GM23338 (cell line): ENCODE results near the gene CMIP. TPM values are rescaled to one million over a fixed set of nuclear protein-coding genes. Genes with fewer than 3 reads are reported as not detected.

Experiments used
- ATAC-seq: fragments of 200-7000 bp; cut with Tn5 transposase; 3 replicates; pipeline ENCODE4 v1.9.1; 2020
- DNase-seq: peaks from one replicate; pipeline ENCODE4 v3.0.0-alpha.2; 2015; ENCODE audit warnings: low spot score
- H2AFZ ChIP-seq: fragments of 200-600 bp; sonication (generic); 2 replicates; pipeline ENCODE4 v1.8.0; 2016; ENCODE audit warnings: antibody characterized with exemption, mild to moderate bottlenecking, moderate library complexity
- H3F3A ChIP-seq: fragments of 200-600 bp; sonication (generic); replicated peaks from 2 replicates; pipeline ENCODE4 v1.8.0; 2017; ENCODE audit warnings: antibody characterized with exemption, mixed run types, low read depth
- H3K27ac ChIP-seq: fragments of 200-600 bp; sonication (generic); 2 replicates; pipeline ENCODE4 v1.6.1; 2016; ENCODE audit warnings: low read depth
- H3K27me3 ChIP-seq: fragments of 200-600 bp; sonication (generic); 2 replicates; pipeline ENCODE4 v1.8.0; 2016; ENCODE audit warnings: mild to moderate bottlenecking, mixed run types, moderate library complexity; ENCODE audit not compliant: insufficient read depth
- H3K36me3 ChIP-seq: fragments of 200-600 bp; sonication (generic); 2 replicates; pipeline ENCODE4 v1.8.0; 2016; ENCODE audit warnings: mild to moderate bottlenecking; ENCODE audit not compliant: insufficient read depth
- H3K4me1 ChIP-seq: fragments of 200-600 bp; sonication (generic); 2 replicates; pipeline ENCODE4 v1.8.0; 2016; ENCODE audit warnings: mild to moderate bottlenecking, moderate library complexity; ENCODE audit not compliant: insufficient read depth
- H3K4me2 ChIP-seq: fragments of 200-600 bp; sonication (generic); 2 replicates; pipeline ENCODE4 v1.7.1; 2017; ENCODE audit warnings: mixed run types
- H3K4me3 ChIP-seq: fragments of 200-600 bp; sonication (generic); 2 replicates; pipeline ENCODE4 v1.6.1; 2016; ENCODE audit warnings: mixed run types
- H3K79me2 ChIP-seq: fragments of 200-600 bp; sonication (generic); replicated peaks from 2 replicates; pipeline ENCODE4 v1.8.0; 2017; ENCODE audit warnings: mild to moderate bottlenecking; ENCODE audit not compliant: insufficient read depth
- H3K9me2 ChIP-seq: fragments of 200-600 bp; sonication (generic); 2 replicates; pipeline ENCODE4 v1.8.0; 2017; ENCODE audit not compliant: insufficient read depth
- H4K20me1 ChIP-seq: fragments of 200-600 bp; sonication (generic); replicated peaks from 2 replicates; pipeline ENCODE4 v1.8.0; 2017; ENCODE audit warnings: mild to moderate bottlenecking; ENCODE audit not compliant: insufficient read depth
- H3K27ac Mint-ChIP-seq: 2 replicates; pipeline ENCODE4 v1.8.0; 2020; ENCODE audit warnings: inconsistent platforms, mild to moderate bottlenecking, moderate library complexity, mixed read lengths
- H3K27me3 Mint-ChIP-seq: 3 replicates; pipeline ENCODE4 v1.8.0; 2022; ENCODE audit warnings: low read depth, mild to moderate bottlenecking, moderate library complexity, mixed read lengths, inconsistent platforms; ENCODE audit not compliant: insufficient read depth, poor library complexity
- H3K36me3 Mint-ChIP-seq: 3 replicates; pipeline ENCODE4 v1.8.0; 2021; ENCODE audit warnings: low read depth, mild to moderate bottlenecking, inconsistent platforms, moderate library complexity, mixed read lengths
- H3K4me1 Mint-ChIP-seq: 3 replicates; pipeline ENCODE4 v1.8.0; 2020; ENCODE audit warnings: mild to moderate bottlenecking, inconsistent platforms, mixed read lengths
- H3K4me3 Mint-ChIP-seq: 3 replicates; pipeline ENCODE4 v1.8.0; 2021; ENCODE audit warnings: moderate library complexity, mild to moderate bottlenecking, inconsistent platforms, mixed read lengths
- H3K9me3 Mint-ChIP-seq: 3 replicates; pipeline ENCODE4 v1.8.0; 2020; ENCODE audit warnings: moderate library complexity, mild to moderate bottlenecking, inconsistent platforms, mixed read lengths
- CREB1 ChIP-seq: fragments of 250-450 bp; sonication (Bioruptor Pico); IDR thresholded peaks from 2 replicates; pipeline ENCODE4 v1.5.0; 2020; ENCODE audit warnings: low read depth, mild to moderate bottlenecking, moderate library complexity
- ETS1 ChIP-seq: IDR thresholded peaks from 2 replicates; pipeline ENCODE4 v1.6.1; 2016; ENCODE audit warnings: antibody characterized with exemption
- EZH2 ChIP-seq: fragments of 200-600 bp; sonication (generic); IDR thresholded peaks from one replicate; pipeline ENCODE4 v1.8.0; 2017; ENCODE audit warnings: antibody characterized with exemption, mild to moderate bottlenecking, low read depth; ENCODE audit not compliant: unreplicated experiment
- EZH2phosphoT487 ChIP-seq: fragments of 200-600 bp; sonication (generic); IDR thresholded peaks from one replicate; pipeline ENCODE4 v1.8.1; 2018; ENCODE audit warnings: antibody characterized with exemption; ENCODE audit not compliant: unreplicated experiment
- JUNB ChIP-seq: IDR thresholded peaks from one replicate; pipeline ENCODE4 v1.6.1; 2016; ENCODE audit warnings: antibody characterized with exemption; ENCODE audit not compliant: unreplicated experiment
- POLR2AphosphoS5 ChIP-seq: IDR thresholded peaks from 2 replicates; pipeline ENCODE4 v1.6.1; 2016; ENCODE audit warnings: antibody characterized with exemption, low read depth
- ZNF114 ChIP-seq: fragments of 250-450 bp; sonication (Bioruptor Pico); IDR thresholded peaks from 2 replicates; pipeline ENCODE4 v1.5.0; 2020; ENCODE audit warnings: mild to moderate bottlenecking, moderate library complexity
- ZNF462 ChIP-seq: fragments of 250-450 bp; sonication (Bioruptor Pico); IDR thresholded peaks from 2 replicates; pipeline ENCODE4 v1.5.0; 2020; ENCODE audit warnings: mild to moderate bottlenecking, moderate library complexity
- polyA plus RNA-seq: library from polyadenylated mRNA; unstranded; fragments of >200 nt; fragmentation: Nextera tagmentation; extraction: Ambion mirVana; gene quantifications from 2 replicates; pipeline ENCODE4 v1.2.1, GENCODE V29; 2016
- total RNA-seq: library from RNA; depleted of rRNA; stranded (reverse); fragments of >200 nt; shearing (Covaris generic); gene quantifications from 2 replicates; pipeline ENCODE4 v1.2.3, GENCODE V29; 2014
- TF ChIP-seq, protein P1 (sequence below), 2 experiments: fragments of 200-600 bp in 1 of 2; sonication (generic) in 1 of 2; conservative IDR thresholded peaks; 2 replicates each; pipeline versions ENCODE4 v1.5.1 to v1.6.1; 2016 to 2017; ENCODE audit warnings: antibody characterized with exemption in 2 of 2, low read depth in 2 of 2, mild to moderate bottlenecking in 2 of 2, moderate library complexity in 1 of 2

Gene CMIP
- total and polyA plus RNA-seq, 2 experiments from 2014 or later: 9.5 to 62.3 TPM

DNA sequence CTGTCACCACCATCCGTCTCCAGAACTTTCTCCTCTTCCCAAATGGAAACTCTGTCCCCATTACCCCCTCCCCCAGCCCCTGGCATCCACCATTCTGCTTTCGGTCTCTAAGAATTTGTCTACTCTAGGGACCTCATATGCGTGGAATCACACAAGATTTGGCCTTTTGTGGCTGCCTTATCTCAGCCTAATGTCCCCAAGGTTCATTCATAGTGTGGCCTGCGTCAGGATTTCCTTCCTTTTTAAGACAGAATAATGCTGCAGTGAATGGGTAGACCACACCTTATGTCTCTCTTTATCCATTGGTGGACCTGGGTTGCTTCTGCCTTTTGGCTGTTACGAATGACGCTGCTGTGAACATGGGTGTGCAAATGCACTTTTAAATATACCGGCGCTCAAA is 194.7 kb downstream of the CMIP start:
- H3K4me1 Mint-ChIP-seq: peaks cover 52% of the 10 kb centered on the region
- TF ChIP-seq POLR2AphosphoS5: no peak
- TF ChIP-seq, protein P1, sequence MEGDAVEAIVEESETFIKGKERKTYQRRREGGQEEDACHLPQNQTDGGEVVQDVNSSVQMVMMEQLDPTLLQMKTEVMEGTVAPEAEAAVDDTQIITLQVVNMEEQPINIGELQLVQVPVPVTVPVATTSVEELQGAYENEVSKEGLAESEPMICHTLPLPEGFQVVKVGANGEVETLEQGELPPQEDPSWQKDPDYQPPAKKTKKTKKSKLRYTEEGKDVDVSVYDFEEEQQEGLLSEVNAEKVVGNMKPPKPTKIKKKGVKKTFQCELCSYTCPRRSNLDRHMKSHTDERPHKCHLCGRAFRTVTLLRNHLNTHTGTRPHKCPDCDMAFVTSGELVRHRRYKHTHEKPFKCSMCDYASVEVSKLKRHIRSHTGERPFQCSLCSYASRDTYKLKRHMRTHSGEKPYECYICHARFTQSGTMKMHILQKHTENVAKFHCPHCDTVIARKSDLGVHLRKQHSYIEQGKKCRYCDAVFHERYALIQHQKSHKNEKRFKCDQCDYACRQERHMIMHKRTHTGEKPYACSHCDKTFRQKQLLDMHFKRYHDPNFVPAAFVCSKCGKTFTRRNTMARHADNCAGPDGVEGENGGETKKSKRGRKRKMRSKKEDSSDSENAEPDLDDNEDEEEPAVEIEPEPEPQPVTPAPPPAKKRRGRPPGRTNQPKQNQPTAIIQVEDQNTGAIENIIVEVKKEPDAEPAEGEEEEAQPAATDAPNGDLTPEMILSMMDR (conservative IDR thresholded peaks at IDR 0.05; ENCODE audit: low read depth in 2 of 2): no peak
- TF ChIP-seq EZH2: no peak
- TF ChIP-seq JUNB: no peak
- no peaks in the 10 kb centered on the region; the same call in 1 of the 2 replicates for H3K9me2 ChIP-seq
- H3K36me3 ChIP-seq: no peaks in the 10 kb centered on the region
- H3K4me3 ChIP-seq: no peak overlapping the region
- DNase-seq: no peak
- no peak for ATAC-seq
- H3F3A ChIP-seq: no peaks in the 10 kb centered on the region
- no peaks in the 10 kb centered on the region; the same call in 2 of the 3 replicates for H3K9me3 Mint-ChIP-seq
- peaks cover 5% of the 10 kb centered on the region for H3K4me1 ChIP-seq
- no peaks in the 10 kb centered on the region for H3K27me3 ChIP-seq
- no peak overlapping the region for H2AFZ ChIP-seq
- H4K20me1 ChIP-seq: peaks cover 17% of the 10 kb centered on the region
- no peak overlapping the region for H3K4me2 ChIP-seq
- no peaks in the 10 kb centered on the region; the same call in 2 of the 3 replicates for H3K36me3 Mint-ChIP-seq
- peaks cover 51% of the 10 kb centered on the region for H3K79me2 ChIP-seq
- peaks cover 21% of the 10 kb centered on the region for H3K27me3 Mint-ChIP-seq
- H3K4me3 Mint-ChIP-seq: no peak overlapping the region
- H3K27ac Mint-ChIP-seq: 0 out of 2 replicates have a peak overlapping the region, but pooled peaks have one; percentile 35
- no peak overlapping the region for H3K27ac ChIP-seq

- Histone ChIP-seq H3K4me2 (no peak overlapping the region), H3K9me2 (no peaks in the 10 kb centered on the region; the same call in 1 of the 2 replicates), H3K27me3 (no peaks in the 10 kb centered on the region), H3F3A (no peaks in the 10 kb centered on the region), H3K36me3 (no peaks in the 10 kb centered on the region), H2AFZ (no peak overlapping the region), H3K27ac (no peak overlapping the region), H3K4me1 (peaks cover 3% of the 10 kb centered on the region; the same call in 1 of the 2 replicates), H4K20me1 (peaks cover 14% of the 10 kb centered on the region), H3K4me3 (no peak overlapping the region), H3K79me2 (peaks cover 46% of the 10 kb centered on the region)
- Mint-ChIP-seq H3K27ac (no peak overlapping the region), H3K9me3 (no peaks in the 10 kb centered on the region; the same call in 2 of the 3 replicates), H3K4me1 (peaks cover 45% of the 10 kb centered on the region), H3K27me3 (peaks cover 20% of the 10 kb centered on the region), H3K4me3 (no peak overlapping the region), H3K36me3 (no peaks in the 10 kb centered on the region; the same call in 2 of the 3 replicates)
- ATAC-seq (no peak), DNase-seq (no peak)
- TF ChIP-seq EZH2phosphoT487: no peak
- TF ChIP-seq ZNF114 (CRISPR knock-in tag): no peak
- TF ChIP-seq POLR2AphosphoS5: no peak
- no peak for TF ChIP-seq CREB1
- no peak for TF ChIP-seq ZNF462 (CRISPR knock-in tag)
- no peak for TF ChIP-seq ETS1
Observed at GRCh38 chr16:81639931-81640680, 195.5 kb downstream of the CMIP start.
